Measurements from ENCODE around the gene SCARF1. TPM values are rescaled to one million over a fixed set of nuclear protein-coding genes. Genes with fewer than 3 reads are reported as not detected.

SCARF1 gene
- polyA plus RNA-seq, 12 donors, result 5.2 to 11.3 (median 6.8) TPM; not detected in 1

DNA sequence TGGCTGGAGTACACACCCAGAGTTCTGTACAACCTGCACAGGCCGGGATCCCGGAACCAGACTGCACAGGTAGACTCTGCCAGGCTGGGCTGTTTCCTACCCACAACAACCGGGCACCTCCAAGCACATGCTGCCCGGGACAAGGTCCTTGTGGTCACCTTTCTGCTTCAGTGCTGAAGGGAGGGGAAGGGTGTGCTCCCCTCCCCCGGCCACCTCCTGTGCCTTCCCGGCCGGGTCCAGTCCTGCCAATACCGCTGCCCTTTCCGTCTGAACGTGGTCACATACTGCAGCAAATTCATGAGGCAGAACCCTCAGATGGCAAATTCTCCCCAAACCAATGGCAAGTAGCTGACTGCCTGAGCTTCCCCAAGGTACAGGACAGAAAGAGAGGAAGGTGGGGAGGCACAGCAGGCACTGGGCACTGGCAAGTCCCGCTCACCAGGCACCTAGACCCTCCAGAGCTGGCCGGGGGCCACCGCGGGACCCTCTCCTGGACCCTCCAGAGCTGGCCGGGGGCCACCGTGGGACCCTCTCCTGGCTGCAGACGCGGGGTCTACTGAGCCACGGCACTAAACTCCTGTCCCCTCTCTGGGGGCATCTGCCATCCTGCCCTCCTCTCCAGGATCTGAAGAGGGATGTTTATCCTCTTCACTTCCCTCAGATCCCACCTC, 39.7 kb downstream of the SCARF1 start:
- DNase-seq, result no peak

DNA sequence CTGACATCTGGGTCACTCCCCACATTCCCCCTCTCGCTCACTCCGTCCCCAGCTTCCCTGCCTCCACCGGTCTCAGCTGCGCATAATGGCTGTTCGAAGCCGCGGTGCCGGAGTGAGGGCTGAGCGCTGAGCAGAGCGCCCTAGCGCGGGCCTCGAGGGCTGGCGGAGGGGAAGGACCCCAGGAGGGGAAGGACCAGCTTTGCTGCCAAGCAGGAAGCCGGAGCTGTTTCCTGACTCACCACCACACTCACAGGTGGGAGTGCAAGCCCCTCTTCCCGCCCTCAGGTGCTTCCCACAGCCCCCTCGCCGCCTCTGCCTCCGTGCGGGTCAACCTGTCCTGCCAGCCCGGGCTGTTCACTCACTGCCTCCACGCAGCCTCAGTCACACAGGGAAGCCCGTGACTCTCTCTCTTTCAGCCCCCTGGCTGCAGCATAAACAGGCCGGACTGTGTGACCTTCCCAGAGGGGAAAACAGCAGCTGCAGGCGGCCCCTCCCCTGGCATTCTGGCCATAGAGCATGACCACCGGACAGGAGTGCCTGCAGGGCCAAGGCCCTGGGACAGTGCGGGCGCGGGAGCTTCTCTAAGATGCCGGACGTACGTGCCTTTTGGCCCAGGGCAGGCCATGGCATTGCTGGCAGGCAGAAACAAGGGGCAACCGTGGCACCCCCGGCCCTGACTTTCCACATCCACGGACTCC, 40.6 kb downstream of the SCARF1 start:
- no peak for DNase-seq

DNA sequence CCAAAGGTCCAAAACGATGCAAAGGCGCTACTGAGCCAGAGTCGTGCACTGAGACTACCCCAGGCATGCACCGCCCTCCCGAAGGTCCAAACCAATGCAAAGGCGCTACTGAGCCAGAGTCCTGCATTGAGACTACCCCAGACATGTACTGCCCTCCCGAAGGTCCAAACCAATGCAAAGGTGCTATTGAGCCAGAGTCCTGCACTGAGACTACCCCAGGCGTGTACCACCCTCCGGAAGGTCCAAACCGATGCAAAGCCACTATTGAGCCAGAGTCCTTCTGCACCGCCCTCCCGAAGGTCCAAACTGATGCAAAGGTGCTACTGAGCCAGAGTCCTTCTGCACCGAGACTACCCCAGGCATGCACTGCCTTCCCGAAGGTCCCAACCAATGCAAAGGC, 44.0 kb downstream of the SCARF1 start:
- DNase-seq, result no peak

- no peak for DNase-seq
These were observed 47.0 kb downstream of the SCARF1 start for GRCh38 chr17:1598399-1599095.

DNA sequence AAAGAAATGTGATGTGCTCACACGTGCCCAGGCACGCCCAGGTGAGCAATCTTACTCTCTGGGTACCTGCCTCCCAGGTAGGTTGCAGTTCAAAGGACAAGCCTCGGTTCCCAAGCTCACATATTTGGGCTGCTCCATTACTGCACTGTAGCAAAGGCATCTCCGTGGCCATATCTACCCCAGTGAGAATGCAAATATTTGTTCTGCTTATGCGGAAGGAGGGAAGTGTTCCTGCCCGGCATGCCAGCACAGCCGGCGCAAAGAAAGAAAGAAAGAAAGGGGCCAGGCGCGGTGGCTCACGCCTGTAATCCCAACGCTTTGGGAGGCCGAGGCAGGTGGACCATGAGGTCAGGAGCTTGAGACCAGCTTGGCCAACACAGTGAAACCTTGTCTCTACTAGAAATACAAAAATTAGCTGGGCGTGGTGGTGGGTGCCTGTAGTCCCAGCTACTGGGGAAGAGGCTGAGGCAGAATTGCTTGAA, 47.6 kb downstream of the SCARF1 start:
- DNase-seq, result no peak

- DNase-seq, result no peak
These were observed 52.0 kb downstream of the SCARF1 start for GRCh38 chr17:1593630-1593931.

DNA sequence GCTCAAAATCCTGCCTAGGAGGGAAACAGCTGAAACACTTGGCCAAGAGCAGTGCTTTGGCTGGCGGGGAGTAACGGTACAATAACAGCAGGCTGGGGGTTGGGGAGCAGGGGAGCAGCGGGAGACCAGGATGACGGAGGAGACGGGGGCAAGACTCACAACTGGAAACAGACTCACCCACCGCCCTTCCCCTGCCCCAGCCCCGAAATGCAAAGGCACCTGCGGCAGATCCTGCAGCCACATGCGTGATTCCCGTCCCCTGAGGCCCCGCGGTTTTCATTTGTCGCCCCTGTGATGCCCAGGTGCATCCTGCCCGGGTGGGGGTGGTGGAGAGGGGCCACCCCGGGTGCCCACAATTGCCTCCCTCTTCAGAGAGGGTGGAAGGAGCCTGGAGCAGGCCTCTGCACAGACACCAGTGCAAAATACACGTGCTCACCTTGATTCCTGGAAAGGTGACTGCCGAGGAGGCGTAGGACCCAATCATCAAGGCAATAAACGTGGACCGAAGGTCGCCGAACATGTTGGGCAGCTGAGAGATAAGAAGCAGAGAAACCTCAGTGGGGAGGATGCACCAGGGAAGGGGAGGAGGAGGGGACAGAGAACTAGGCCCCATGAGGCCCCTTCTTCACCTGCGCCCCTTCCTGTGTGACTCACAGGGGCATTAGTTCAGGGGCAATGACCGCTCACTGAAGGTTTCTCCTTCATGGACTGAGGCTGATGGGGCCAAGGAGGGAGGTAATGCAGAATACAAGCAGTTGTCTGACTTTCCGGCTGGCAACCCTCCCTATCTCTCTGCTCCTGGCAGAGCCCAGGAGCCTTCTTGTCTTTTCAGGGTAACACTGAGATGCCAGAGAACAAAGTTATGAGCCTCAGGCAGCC, 52.5 kb downstream of the SCARF1 start:
- no peak for DNase-seq

GRCh38 chr17:1591474-1592090, 54.0 kb downstream of the SCARF1 start:
- no peak for DNase-seq

- no peak for DNase-seq
These were observed 54.6 kb downstream of the SCARF1 start for GRCh38 chr17:1590747-1591473.

DNA sequence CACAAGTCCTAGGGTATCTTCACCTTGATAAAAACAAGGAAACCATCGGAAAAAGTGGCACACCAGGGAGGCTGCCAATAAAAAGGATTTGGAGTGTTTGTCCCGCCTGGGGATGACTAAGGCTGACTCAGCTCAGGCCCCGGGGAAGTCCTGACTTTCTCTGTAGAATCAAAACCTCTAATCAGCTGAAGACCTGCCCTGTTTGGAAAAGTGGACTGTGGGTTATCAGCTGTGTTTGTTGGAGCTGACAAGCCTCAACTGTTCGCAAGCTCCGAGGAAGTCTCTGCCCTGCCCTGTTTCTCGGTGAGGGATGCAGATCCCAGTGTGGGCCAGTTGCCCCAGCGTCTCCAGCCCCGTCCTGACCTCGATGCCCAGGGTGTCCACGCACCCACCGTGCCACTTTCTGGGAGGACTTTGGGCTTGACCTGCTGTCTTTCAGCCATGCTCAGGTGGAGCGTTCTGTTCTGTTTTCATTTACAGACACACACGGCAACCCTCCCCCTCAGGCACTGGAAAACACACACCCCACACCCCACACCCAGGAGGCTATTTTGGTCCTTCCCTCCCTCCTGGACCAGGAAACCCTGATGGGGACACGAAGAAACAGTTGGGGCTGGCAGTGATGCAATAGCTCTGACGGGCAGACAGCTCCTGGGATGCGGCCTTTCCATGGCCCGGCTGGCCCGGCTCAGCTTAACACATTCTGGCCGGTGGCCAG, 55.3 kb downstream of the SCARF1 start:
- DNase-seq, result no peak

DNA sequence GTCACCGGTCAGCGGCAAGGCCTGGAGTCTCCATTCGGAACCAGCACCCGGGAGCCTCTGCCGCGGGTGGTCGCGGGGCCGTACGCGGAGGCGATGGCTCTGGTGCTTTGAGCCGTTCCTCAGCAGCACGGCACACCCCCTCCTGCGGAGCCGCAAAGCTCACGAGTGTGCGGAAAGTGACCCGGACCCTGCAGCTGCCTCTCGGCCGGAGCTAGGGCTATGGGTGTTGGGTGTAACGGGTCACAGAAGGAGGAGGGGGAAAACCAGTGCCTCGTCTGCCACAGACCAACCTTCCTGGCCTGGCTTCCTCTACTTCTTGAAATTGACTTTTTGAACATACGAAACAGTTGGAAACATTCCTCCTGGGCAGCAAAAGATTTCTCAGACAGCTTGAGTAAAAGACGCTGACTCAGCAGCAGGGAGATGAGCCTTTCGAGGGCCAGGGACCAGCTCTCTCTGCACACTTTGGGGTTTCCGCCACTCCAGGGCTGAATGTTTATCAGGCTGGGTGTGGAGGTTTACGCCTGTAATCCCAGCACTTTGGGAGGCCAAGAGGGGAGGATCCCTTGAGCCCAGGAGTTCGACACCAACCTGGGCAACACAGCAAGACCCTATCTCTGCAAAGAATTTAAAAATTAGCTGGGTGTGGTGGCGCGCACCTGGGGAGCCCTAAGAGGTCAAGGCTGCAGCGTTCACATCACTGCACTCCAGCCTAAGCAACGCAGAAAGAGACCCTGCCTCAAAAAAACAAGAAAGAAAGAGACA, 56.5 kb downstream of the SCARF1 start:
- no peak for DNase-seq

DNA sequence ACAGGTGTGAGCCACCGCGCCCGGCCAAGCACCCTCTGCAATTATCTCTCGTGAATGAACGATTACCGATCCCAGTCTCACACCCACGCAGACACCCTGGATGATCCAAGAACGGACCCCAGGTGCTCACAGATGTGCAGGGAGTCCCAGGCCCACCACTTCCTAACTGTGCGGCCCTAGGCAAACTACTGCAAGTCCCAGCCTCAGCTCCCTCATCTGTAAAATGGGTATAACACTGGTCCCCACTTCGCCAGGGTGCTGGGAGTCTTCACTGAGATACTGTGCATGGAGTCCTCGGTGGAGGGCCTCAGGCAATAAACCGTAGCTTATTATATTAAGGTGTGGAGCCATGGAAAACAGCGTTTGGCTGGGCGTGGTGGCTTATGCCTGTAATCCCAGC, 61.4 kb downstream of the SCARF1 start:
- no peak for DNase-seq

Other genes starting within 250 kb of the SCARF1 start
- gene YWHAE, start 245.5 kb downstream of the SCARF1 start, polyA plus RNA-seq (ENCODE audit: insufficient read length in 12 of 12), result 1,000 to 10,000 TPM in 1 of 12 donors, 100 to 1,000 TPM in 11; 722 to 1,233 (median 783) TPM
- 100 to 1,000 TPM in 1 of 12 donors, 10 to 100 TPM in 11; 33.6 to 192 (median 40.8) TPM for gene CRK, start 189.5 kb downstream of the SCARF1 start, polyA plus RNA-seq (ENCODE audit: insufficient read length in 12 of 12)
- 10 to 100 TPM in 11 of 12 donors, not detected in 1; 68.4 to 97.1 (median 79.9) TPM for gene MYO1C, start 153.0 kb downstream of the SCARF1 start, polyA plus RNA-seq (ENCODE audit: insufficient read length in 12 of 12)
- 10 to 100 TPM in 11 of 12 donors, not detected in 1; 20.2 to 32.7 (median 25.2) TPM for gene INPP5K, start 129.1 kb downstream of the SCARF1 start, polyA plus RNA-seq (ENCODE audit: insufficient read length in 12 of 12)
- 10 to 100 TPM in 11 of 12 donors, not detected in 1; 26.4 to 52.2 (median 29.7) TPM for gene PITPNA, start 82.9 kb downstream of the SCARF1 start, polyA plus RNA-seq (ENCODE audit: insufficient read length in 12 of 12)
- gene SLC43A2, start 16.9 kb downstream of the SCARF1 start, polyA plus RNA-seq (ENCODE audit: insufficient read length in 12 of 12), result 10 to 100 TPM in 1 of 12 donors, 1 to 10 TPM in 10, not detected in 1; 1.9 to 11.1 (median 4.0) TPM
- gene RILP, start 4.1 kb upstream of the SCARF1 start, polyA plus RNA-seq (ENCODE audit: insufficient read length in 12 of 12), result 10 to 100 TPM in 1 of 12 donors, 1 to 10 TPM in 10, not detected in 1; 2.9 to 10.3 (median 3.8) TPM
- 100 to 1,000 TPM in 11 of 12 donors, not detected in 1; 129 to 215 (median 179) TPM for gene PRPF8, start 39.1 kb upstream of the SCARF1 start, polyA plus RNA-seq (ENCODE audit: insufficient read length in 12 of 12)
- 10 to 100 TPM in 1 of 12 donors, 1 to 10 TPM in 10, not detected in 1; 3.5 to 12.2 (median 5.3) TPM for gene TLCD2, start 64.6 kb upstream of the SCARF1 start, polyA plus RNA-seq (ENCODE audit: insufficient read length in 12 of 12)
- 10 to 100 TPM in 8 of 12 donors, 1 to 10 TPM in 3, not detected in 1; 6.0 to 21.7 (median 12.6) TPM for gene WDR81, start 79.0 kb upstream of the SCARF1 start, polyA plus RNA-seq (ENCODE audit: insufficient read length in 12 of 12)
- 1 to 10 TPM in 8 of 12 donors, under 1 TPM in 3, not detected in 1; 0.41 to 6.2 (median 1.7) TPM for gene SERPINF2, start 97.1 kb upstream of the SCARF1 start, polyA plus RNA-seq (ENCODE audit: insufficient read length in 12 of 12)
- 100 to 1,000 TPM in 11 of 12 donors, not detected in 1; 199 to 393 (median 328) TPM for gene SERPINF1, start 116.3 kb upstream of the SCARF1 start, polyA plus RNA-seq (ENCODE audit: insufficient read length in 12 of 12)
- gene SMYD4, start 184.2 kb upstream of the SCARF1 start, polyA plus RNA-seq (ENCODE audit: insufficient read length in 12 of 12), result 10 to 100 TPM in 4 of 12 donors, 1 to 10 TPM in 7, not detected in 1; 6.3 to 17.1 (median 7.7) TPM
- gene RPA1, start 184.3 kb upstream of the SCARF1 start, polyA plus RNA-seq (ENCODE audit: insufficient read length in 12 of 12), result 10 to 100 TPM in 11 of 12 donors, not detected in 1; 36.3 to 67.5 (median 55.6) TPM